ENCODE results near the gene HP1BP3. TPM values are rescaled to one million over a fixed set of nuclear protein-coding genes. Genes with fewer than 3 reads are reported as not detected.

The HP1BP3 gene
- total RNA-seq, 1 experiment from 2014 or later = 207 TPM

DNA sequence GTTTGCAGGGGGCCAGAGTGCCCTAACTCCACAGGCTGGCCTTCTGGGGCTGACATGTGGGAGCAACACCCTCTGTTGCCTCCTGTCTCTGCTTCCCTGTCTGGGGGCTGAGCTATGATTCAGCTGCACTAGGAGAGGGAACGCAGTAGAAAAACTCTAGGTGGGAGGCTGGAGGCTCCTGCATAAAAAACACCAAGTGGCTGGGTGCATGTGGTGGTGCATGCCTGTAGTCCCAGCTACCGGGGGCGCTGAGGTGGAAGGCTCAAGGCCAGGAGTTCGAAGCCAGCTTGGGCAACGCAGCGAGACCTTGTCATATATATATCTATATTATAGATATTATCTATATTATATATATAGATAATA lies 74.9 kb downstream of the HP1BP3 start:
- intact Hi-C loops (cut with micrococcal nuclease) = no loop called here
- H3K9ac ChIP-seq (ENCODE audit: low read length) = no peak overlapping the region
- H3K36me3 ChIP-seq (ENCODE audit: control insufficient read depth in 1 of 2, insufficient read depth in 2 of 2, low read length in 2 of 2) = no peaks in the 10 kb centered on the region
- no peak overlapping the region for H3K4me3 ChIP-seq (replicated peaks in 1 of 2; ENCODE audit: low read depth in 1 of 2, low read length in 2 of 2)
- no peaks in the 10 kb centered on the region for H3K9me2 ChIP-seq (ENCODE audit: insufficient read depth)
- peaks cover 1 to 2% of the 10 kb centered on the region in 2 experiments; a peak in 2 of 4 replicates for H3K4me1 ChIP-seq (ENCODE audit: control insufficient read depth in 1 of 2, insufficient read depth in 2 of 2, low read length in 2 of 2)
- no TSS peak for BruUV-seq (replicated peaks)
- no peak overlapping the region for H3K4me2 ChIP-seq (ENCODE audit: low read length)
- ChIA-PET POLR2A (no interaction called here), CTCF (no interaction called here), RAD21 (ENCODE audit: low non-redundant PET in 1 of 2, low total read pairs in 2 of 2, uncharacterized antibody in 2 of 2, unreplicated experiment in 2 of 2) (no interaction called here)
- TF ChIP-seq EGR1 (IDR thresholded peaks at IDR 0.05; ENCODE audit: low read depth) = no peak
- TF ChIP-seq, protein P1, sequence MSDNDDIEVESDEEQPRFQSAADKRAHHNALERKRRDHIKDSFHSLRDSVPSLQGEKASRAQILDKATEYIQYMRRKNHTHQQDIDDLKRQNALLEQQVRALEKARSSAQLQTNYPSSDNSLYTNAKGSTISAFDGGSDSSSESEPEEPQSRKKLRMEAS (IDR thresholded peaks at IDR 0.05) = no peak
- H3K27me3 ChIP-seq (ENCODE audit: insufficient read depth, low read length) = no peaks in the 10 kb centered on the region
- H2AFZ ChIP-seq (ENCODE audit: low read depth, low read length, poor library complexity, severe bottlenecking) = no peak overlapping the region
- no peaks in the 10 kb centered on the region for H3K79me2 ChIP-seq (ENCODE audit: insufficient read depth, low read length)
- H3K9me3 ChIP-seq (ENCODE audit: control insufficient read depth in 1 of 2, insufficient read depth in 1 of 2, low read depth in 1 of 2, low read length in 2 of 2) = no peaks in the 10 kb centered on the region
- no peak overlapping the region for H3K27ac ChIP-seq (ENCODE audit: low read depth, low read length)
- ATAC-seq = no peak
- no peaks in the 10 kb centered on the region for H4K20me1 ChIP-seq (ENCODE audit: insufficient read depth)
- no peak for DNase-seq (ENCODE audit: low read depth, low spot score)

DNA sequence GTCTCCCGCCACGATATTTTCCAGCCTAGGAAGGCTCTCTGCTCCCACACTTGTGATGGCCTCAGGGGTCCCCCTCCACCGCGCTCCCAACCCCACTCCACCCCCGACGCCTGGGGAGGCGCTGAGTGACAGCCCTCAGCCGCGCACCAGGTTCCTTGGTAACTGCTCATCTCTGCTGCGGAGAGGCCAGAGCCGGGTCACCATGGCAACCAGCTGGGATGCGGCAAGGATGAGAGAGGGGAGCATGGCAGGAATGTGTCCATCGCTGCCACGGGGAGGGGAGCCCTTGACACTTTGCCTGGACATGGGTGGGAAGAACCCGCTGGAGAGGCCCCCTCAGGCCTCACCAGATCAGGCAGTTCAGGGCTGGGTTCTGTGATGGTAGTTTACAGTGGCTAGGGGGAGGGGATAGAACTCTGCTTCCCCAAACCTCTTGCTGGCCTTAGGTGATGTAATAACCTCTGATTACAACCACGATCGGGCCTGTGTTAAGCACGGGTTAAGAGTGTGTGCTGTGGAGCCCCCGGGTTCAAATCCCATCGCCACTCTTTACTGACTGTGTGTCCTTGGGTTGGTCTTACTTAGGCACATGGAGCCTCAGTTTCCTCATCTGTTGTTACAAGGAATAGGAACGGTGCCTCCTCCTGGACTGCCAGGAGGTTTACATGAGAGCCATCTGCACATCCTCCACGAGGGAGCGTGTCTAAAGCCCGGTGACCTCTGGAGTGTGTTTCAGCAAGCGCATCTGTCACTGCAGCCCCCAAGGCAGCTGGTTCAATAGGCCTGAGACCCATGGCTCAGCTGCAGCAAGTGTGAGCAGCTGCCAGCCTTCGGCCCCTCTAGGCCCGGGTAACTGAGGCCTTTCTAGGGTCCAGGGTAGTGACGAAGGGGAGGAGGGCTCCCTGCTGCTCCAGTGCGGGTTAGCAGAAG lies 75.6 kb downstream of the HP1BP3 start:
- no TSS peak for BruUV-seq (replicated peaks)
- Histone ChIP-seq H3K4me2 (ENCODE audit: low read length) (no peak overlapping the region), H3K9ac (ENCODE audit: low read length) (no peak overlapping the region), H3K9me2 (ENCODE audit: insufficient read depth) (no peaks in the 10 kb centered on the region), H4K20me1 (ENCODE audit: insufficient read depth) (no peaks in the 10 kb centered on the region), H3K9me3 (ENCODE audit: control insufficient read depth in 1 of 2, insufficient read depth in 1 of 2, low read depth in 1 of 2, low read length in 2 of 2) (no peaks in the 10 kb centered on the region), H3K4me3 (replicated peaks in 1 of 2; ENCODE audit: low read depth in 1 of 2, low read length in 2 of 2) (no peak overlapping the region), H2AFZ (ENCODE audit: low read depth, low read length, poor library complexity, severe bottlenecking) (no peak overlapping the region), H3K4me1 (ENCODE audit: control insufficient read depth in 1 of 2, insufficient read depth in 2 of 2, low read length in 2 of 2) (no peaks in the 10 kb centered on the region), H3K27me3 (ENCODE audit: insufficient read depth, low read length) (no peaks in the 10 kb centered on the region), H3K79me2 (ENCODE audit: insufficient read depth, low read length) (no peaks in the 10 kb centered on the region), H3K27ac (ENCODE audit: low read depth, low read length) (no peak overlapping the region), H3K36me3 (ENCODE audit: control insufficient read depth in 1 of 2, insufficient read depth in 2 of 2, low read length in 2 of 2) (no peaks in the 10 kb centered on the region)
- POLR2A ChIA-PET = no interaction called here
- CTCF ChIA-PET = no interaction called here
- RAD21 ChIA-PET (ENCODE audit: low non-redundant PET in 1 of 2, low total read pairs in 2 of 2, uncharacterized antibody in 2 of 2, unreplicated experiment in 2 of 2) = no interaction called here
- intact Hi-C loops (cut with micrococcal nuclease) = no loop called here
- ATAC-seq (peak; percentile 64), DNase-seq (ENCODE audit: low read depth, low spot score) (no peak)
- no peak for TF ChIP-seq JUND (IDR thresholded peaks at IDR 0.05)
- TF ChIP-seq, protein P2, sequence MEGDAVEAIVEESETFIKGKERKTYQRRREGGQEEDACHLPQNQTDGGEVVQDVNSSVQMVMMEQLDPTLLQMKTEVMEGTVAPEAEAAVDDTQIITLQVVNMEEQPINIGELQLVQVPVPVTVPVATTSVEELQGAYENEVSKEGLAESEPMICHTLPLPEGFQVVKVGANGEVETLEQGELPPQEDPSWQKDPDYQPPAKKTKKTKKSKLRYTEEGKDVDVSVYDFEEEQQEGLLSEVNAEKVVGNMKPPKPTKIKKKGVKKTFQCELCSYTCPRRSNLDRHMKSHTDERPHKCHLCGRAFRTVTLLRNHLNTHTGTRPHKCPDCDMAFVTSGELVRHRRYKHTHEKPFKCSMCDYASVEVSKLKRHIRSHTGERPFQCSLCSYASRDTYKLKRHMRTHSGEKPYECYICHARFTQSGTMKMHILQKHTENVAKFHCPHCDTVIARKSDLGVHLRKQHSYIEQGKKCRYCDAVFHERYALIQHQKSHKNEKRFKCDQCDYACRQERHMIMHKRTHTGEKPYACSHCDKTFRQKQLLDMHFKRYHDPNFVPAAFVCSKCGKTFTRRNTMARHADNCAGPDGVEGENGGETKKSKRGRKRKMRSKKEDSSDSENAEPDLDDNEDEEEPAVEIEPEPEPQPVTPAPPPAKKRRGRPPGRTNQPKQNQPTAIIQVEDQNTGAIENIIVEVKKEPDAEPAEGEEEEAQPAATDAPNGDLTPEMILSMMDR (IDR thresholded peaks at IDR 0.05 in 2 of 3, conservative IDR thresholded peaks at IDR 0.05 in 1 of 3; ENCODE audit: borderline replicate concordance in 1 of 3, insufficient read depth in 1 of 3, low read depth in 2 of 3, low read length in 2 of 3) = peak in 2 of 3 experiments; percentile 3 to 46; a peak in 2 of 6 replicates
- no peak for TF ChIP-seq CBX3 (IDR thresholded peaks at IDR 0.05; ENCODE audit: low read depth)

Data from HCT116 (cell line).